GM12878 (cell line): ENCODE data around the gene SLC9C2. TPM values are rescaled to one million over a fixed set of nuclear protein-coding genes. Genes with fewer than 3 reads are reported as not detected.

Experiments used
- ATAC-seq: fragments of 200-7000 bp; cut with Tn5 transposase; 3 replicates; pipeline ENCODE4 v1.9.1; 2020; ENCODE audit warnings: mild to moderate bottlenecking, moderate library complexity
- BruUV-seq: library from RNA; stranded (reverse); fragments of 400-500 nt; replicated peaks from 2 replicates; lab custom pipeline; 2021; lab: Mats Ljungman, UMichigan
- CTCF ChIA-PET: fragments of 300-600 bp; sonication (Branson Sonifier 250); formaldehyde crosslinking; extraction: SDS; loops from one replicate; lab custom pipeline; 2021; ENCODE audit warnings: inconsistent platforms; lab: Yijun Ruan, JAX
- POLR2A ChIA-PET: fragments of 350-600 bp; formaldehyde crosslinking; extraction: SDS; loops from one replicate; lab custom pipeline; 2021; ENCODE audit warnings: inconsistent platforms; lab: Charles Lee
- RAD21 ChIA-PET: fragments of 300-600 bp; sonication (Branson Sonifier 250); formaldehyde crosslinking; loops from one replicate; lab custom pipeline; 2023; ENCODE audit warnings: antibody characterized with exemption; ENCODE audit not compliant: unreplicated experiment; lab: Charles Lee
- SMC1A ChIA-PET: fragments of 300-600 bp; sonication (Branson Sonifier 250); formaldehyde crosslinking; loops from one replicate; lab custom pipeline; 2023; ENCODE audit not compliant: unreplicated experiment, uncharacterized antibody; lab: Charles Lee
- DNase-seq: peaks from one replicate; pipeline ENCODE4 v3.0.0-alpha.2; 2011; ENCODE audit warnings: low read depth, low spot score
- FAIRE-seq: peaks from 3 replicates; lab custom pipeline; 2011; peaks lifted over from hg19 to GRCh38; lab: Jason Lieb, UNC
- H2AFZ ChIP-seq: 2 replicates; pipeline ENCODE4 v1.6.0; 2011; ENCODE audit warnings: low read depth, low read length, control low read depth; ENCODE audit not compliant: control insufficient read depth
- H3K27ac ChIP-seq: 2 replicates; pipeline ENCODE4 v1.5.1; 2011; ENCODE audit warnings: control low read depth; ENCODE audit not compliant: control insufficient read depth, insufficient read depth
- H3K27me3 ChIP-seq, 2 experiments: replicated peaks in 1 of 2; 2 replicates each; pipeline versions ENCODE4 v1.6.0 to v1.6.1; 2011; ENCODE audit warnings: low read length in 1 of 2; ENCODE audit not compliant: control insufficient read depth in 2 of 2, insufficient read depth in 2 of 2
- H3K36me3 ChIP-seq, 2 experiments: 2 replicates each; pipeline ENCODE4 v1.5.1; 2011; ENCODE audit warnings: low read length in 1 of 2; ENCODE audit not compliant: control insufficient read depth in 2 of 2, insufficient read depth in 2 of 2
- H3K4me1 ChIP-seq: 2 replicates; pipeline ENCODE4 v1.6.1; 2011; ENCODE audit warnings: mild to moderate bottlenecking, low read length, moderate library complexity, mixed read lengths; ENCODE audit not compliant: control insufficient read depth, insufficient read depth
- H3K4me2 ChIP-seq: 2 replicates; pipeline ENCODE4 v1.6.0; 2011; ENCODE audit warnings: control low read depth; ENCODE audit not compliant: control insufficient read depth, insufficient read depth
- H3K4me3 ChIP-seq: fragments of 200-600 bp; sonication (generic); 2 replicates; pipeline ENCODE4 v1.5.1; 2016
- H3K79me2 ChIP-seq: 2 replicates; pipeline ENCODE4 v1.6.0; 2011; ENCODE audit warnings: low read length; ENCODE audit not compliant: control insufficient read depth, insufficient read depth
- H3K9ac ChIP-seq: 2 replicates; pipeline ENCODE4 v1.8.0; 2011; ENCODE audit warnings: low read length, control low read depth, mixed read lengths; ENCODE audit not compliant: control insufficient read depth, insufficient read depth
- H3K9me3 ChIP-seq: replicated peaks from 3 replicates; pipeline ENCODE4 v1.5.1; 2011; ENCODE audit warnings: mild to moderate bottlenecking, low read length; ENCODE audit not compliant: control insufficient read depth, insufficient read depth
- H4K20me1 ChIP-seq: 2 replicates; pipeline ENCODE4 v1.6.0; 2011; ENCODE audit not compliant: control insufficient read depth, insufficient read depth
- FOXK2 ChIP-seq: fragments of 450-650 bp; IDR thresholded peaks from 2 replicates; pipeline ENCODE4 v1.6.1; 2017; ENCODE audit warnings: mild to moderate bottlenecking, moderate library complexity
- HDAC6 ChIP-seq: fragments of 200-600 bp; sonication (generic); IDR thresholded peaks from one replicate; pipeline ENCODE4 v1.8.0; 2017; ENCODE audit warnings: antibody characterized with exemption; ENCODE audit not compliant: unreplicated experiment
- HDGF ChIP-seq: fragments of 450-650 bp; IDR thresholded peaks from 2 replicates; pipeline ENCODE4 v1.6.1; 2016; ENCODE audit warnings: antibody characterized with exemption
- MEF2B ChIP-seq: fragments of 450-650 bp; IDR thresholded peaks from 2 replicates; pipeline ENCODE4 v1.6.1; 2018; ENCODE audit warnings: mild to moderate bottlenecking, moderate library complexity; ENCODE audit not compliant: partially characterized antibody, poor library complexity, severe bottlenecking
- RFX5 ChIP-seq: IDR thresholded peaks from 2 replicates; pipeline ENCODE4 v1.6.1; 2011; ENCODE audit warnings: low read depth, low read length, improper control_type of control experiment
- SP1 ChIP-seq: IDR thresholded peaks from one replicate; pipeline ENCODE4 v1.6.1; 2011; ENCODE audit warnings: low read depth, low read length
- TAF1 ChIP-seq: IDR thresholded peaks from 2 replicates; pipeline ENCODE4 v1.6.1; 2011; ENCODE audit warnings: mild to moderate bottlenecking, low read depth, low read length, borderline replicate concordance
- TARDBP ChIP-seq: IDR thresholded peaks from 2 replicates; pipeline ENCODE4 v1.6.1; 2016; ENCODE audit warnings: borderline replicate concordance
- ZBTB40 ChIP-seq: fragments of 450-650 bp; IDR thresholded peaks from 2 replicates; pipeline ENCODE4 v1.6.1; 2016; ENCODE audit warnings: mild to moderate bottlenecking, moderate library complexity, borderline replicate concordance
- ZNF274 ChIP-seq: IDR thresholded peaks from one replicate; pipeline ENCODE4 v1.8.0; 2011; ENCODE audit not compliant: insufficient read length, insufficient read depth
- WGBS: methylation state at CpG from one replicate; pipeline ENCODE4 v1.1.6; 2016; ENCODE audit warnings: low lambda C conversion rate; ENCODE audit not compliant: insufficient replicate concordance, insufficient coverage; ENCODE audit errors: missing lambda C conversion rate; 5-methylcytosine and 5-hydroxymethylcytosine counted together
- in situ Hi-C: fragments of 300-500 bp; cut with MboI; formaldehyde crosslinking; loops from 9 replicates; pipeline ENCODE4 v1.14.3; 2018; ENCODE audit warnings: mixed read lengths
- intact Hi-C: fragments of 100-400 bp; cut with micrococcal nuclease; formaldehyde crosslinking; loops from one replicate; pipeline ENCODE4 v1.14.2; 2022; ENCODE audit not compliant: unreplicated experiment
- polyA plus RNA-seq, 11 experiments: library from polyadenylated mRNA; depleted of rRNA in 4 of 11; unstranded in 6 of 11; stranded (reverse) in 5 of 11; fragments of >200 nt; fragmentation: Nextera tagmentation in 4 of 11; fragmentation: Illumina TruSeq in 1 of 11; extraction: Ambion mirVana in 4 of 11; extraction: Trizol in 1 of 11; gene quantifications; 1 replicate in 1 of 11; 2 replicates in 10 of 11; pipeline versions ENCODE4 v1.2.1 to v1.2.3, GENCODE V29; 2011 to 2016; ENCODE audit warnings: inconsistent platforms in 2 of 11, missing spikeins in 2 of 11, low read depth in 1 of 11
- total RNA-seq, 4 experiments: library from RNA; depleted of rRNA in 3 of 4; stranded (reverse); fragments of >200 nt in 3 of 4; fragmentation: Illumina TruSeq in 1 of 4; extraction: Trizol in 1 of 4; gene quantifications; 2 replicates each; pipeline versions ENCODE4 v1.2.1 to v1.2.3, GENCODE V29; 2013 to 2021

Gene SLC9C2
- total and polyA plus RNA-seq, 10 of the 15 experiments (the other 5 are each of a cell fraction or from before 2014, with no cell fraction given): not detected

- Histone ChIP-seq H3K79me2 (no peaks in the 10 kb centered on the region), H3K36me3 (no peaks in the 10 kb centered on the region), H3K4me1 (no peaks in the 10 kb centered on the region), H3K9ac (no peak overlapping the region), H3K4me2 (no peak overlapping the region), H4K20me1 (no peaks in the 10 kb centered on the region), H3K27me3 (no peaks in the 10 kb centered on the region; a peak in 1 of 4 replicates), H3K27ac (no peak overlapping the region), H3K4me3 (no peak overlapping the region), H2AFZ (no peak overlapping the region), H3K9me3 (no peaks in the 10 kb centered on the region)
- intact Hi-C loops: no loop called here
- SMC1A ChIA-PET: no interaction called here
- POLR2A ChIA-PET: interaction anchor here (0.5 kb wide), 1 partner anchor 155 kb away, joined by 3 read pairs; no protein-coding TSS in a partner anchor
- no TSS peak for BruUV-seq
- TF ChIP-seq FOXK2: no peak
- FAIRE-seq (no peak), ATAC-seq (no peak), DNase-seq (no peak)
- WGBS: 89% methylated on average over 4 of the region's 4 CpGs
- CTCF ChIA-PET: no interaction called here
- RAD21 ChIA-PET: no interaction called here
- in situ Hi-C loops: no loop called here
Measured at GRCh38 chr1:173573596-173573995, 29.3 kb downstream of the SLC9C2 start.

DNA sequence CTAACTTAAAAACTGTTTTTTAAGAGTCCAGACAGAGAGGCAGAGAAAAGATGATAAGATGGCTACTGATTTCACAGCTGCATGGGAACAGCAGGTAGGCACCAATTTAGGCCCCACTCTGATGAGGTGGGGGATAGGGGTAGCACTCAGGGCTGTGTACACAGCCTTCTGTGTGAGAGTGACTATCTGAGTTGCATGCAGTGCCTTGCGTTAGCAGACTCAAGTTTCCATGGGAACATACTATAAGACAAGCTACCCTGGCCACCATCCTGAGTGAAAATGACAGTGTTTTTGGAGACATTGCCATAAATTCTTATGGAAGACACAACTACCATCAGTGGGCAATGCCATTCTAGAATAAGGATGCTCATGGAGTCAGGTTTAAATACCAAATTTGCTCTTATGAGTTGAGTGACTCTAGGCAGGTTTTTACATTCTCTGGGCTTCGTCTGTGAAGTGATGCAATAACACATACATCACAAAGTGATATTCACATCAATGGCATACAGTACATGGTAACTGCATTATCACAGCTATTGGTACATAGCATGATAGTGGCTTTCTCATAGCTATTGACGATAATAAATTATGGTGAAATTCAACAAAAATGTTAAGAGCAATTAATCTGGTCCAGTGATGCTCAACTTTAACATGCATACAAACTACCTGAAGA lies 30.5 kb downstream of the SLC9C2 start:
- BruUV-seq: no TSS peak
- in situ Hi-C loops (no loop called here), intact Hi-C loops (no loop called here)
- 78% methylated on average over 3 of the region's 3 CpGs for WGBS
- H3K27me3 ChIP-seq: no peaks in the 10 kb centered on the region; a peak in 1 of 4 replicates
- ChIA-PET POLR2A (no interaction called here), CTCF (no interaction called here), RAD21 (no interaction called here), SMC1A (interaction anchor here (0.6 to 1.6 kb wide), 5 partner anchors 11 to 317 kb away, joined by 3 to 5 read pairs (median 4); no protein-coding TSS in a partner anchor)
- H3K9me3 ChIP-seq: no peaks in the 10 kb centered on the region
- FAIRE-seq: no peak
- H3K36me3 ChIP-seq: no peaks in the 10 kb centered on the region
- no peak for DNase-seq
- no peak overlapping the region for H3K4me3 ChIP-seq
- H3K9ac ChIP-seq: no peak overlapping the region
- H3K4me2 ChIP-seq: no peak overlapping the region
- ATAC-seq: no peak
- H3K4me1 ChIP-seq: no peaks in the 10 kb centered on the region
- no peaks in the 10 kb centered on the region for H4K20me1 ChIP-seq
- no peak overlapping the region for H2AFZ ChIP-seq
- H3K79me2 ChIP-seq: no peaks in the 10 kb centered on the region
- no peak for TF ChIP-seq ZBTB40
- no peak for TF ChIP-seq RFX5
- no peak for TF ChIP-seq TARDBP
- no peak for TF ChIP-seq HDAC6
- no peak for TF ChIP-seq HDGF
- no peak for TF ChIP-seq ZNF274
- TF ChIP-seq TAF1: no peak
- no peak for TF ChIP-seq MEF2B
- TF ChIP-seq SP1: no peak
- TF ChIP-seq, all 136 proteins: peak for 0
- H3K27ac ChIP-seq: no peak overlapping the region
